ENCODE data around the gene BUD13.

BUD13 gene

DNA sequence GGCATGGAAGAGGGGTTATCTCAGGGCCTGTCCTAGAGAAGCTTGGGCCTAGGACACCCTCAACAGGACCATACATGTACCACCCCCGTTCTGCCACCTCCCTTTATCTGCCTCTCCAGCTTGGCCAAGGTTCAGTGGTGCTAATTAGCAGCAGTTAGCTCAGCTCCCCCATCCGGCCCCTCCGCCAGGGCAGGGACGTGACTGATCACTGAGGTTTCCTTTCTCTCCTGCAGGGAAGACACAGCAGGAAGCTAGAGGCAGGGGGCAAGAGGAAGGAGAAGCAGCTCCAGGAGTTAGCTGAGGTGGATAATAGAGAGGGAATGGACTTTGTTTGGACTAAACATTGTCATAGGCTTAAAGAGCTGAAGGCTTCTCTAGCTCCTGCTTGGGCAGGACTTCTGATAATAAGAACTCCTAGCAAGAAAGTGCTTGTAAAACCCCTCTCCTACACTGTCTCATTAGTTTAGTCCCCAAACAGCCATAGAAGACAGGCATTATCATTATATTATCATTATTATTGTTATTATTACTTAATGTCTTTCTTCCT, 53.8 kb downstream of the BUD13 start:
- H3K4me3 ChIP-seq (ENCODE audit: low read length in 2 of 2), result no peak overlapping the region
- H3K36me3 ChIP-seq (ENCODE audit: control insufficient read depth in 2 of 2, insufficient read depth in 2 of 2, low read length in 2 of 2), result no peaks in the 10 kb centered on the region
- H3K4me1 ChIP-seq (ENCODE audit: control insufficient read depth, insufficient read depth, low read length), result no peaks in the 10 kb centered on the region
- no peaks in the 10 kb centered on the region for H3K9me3 ChIP-seq (ENCODE audit: control insufficient read depth in 2 of 2, low read length in 2 of 2)
- H3K9ac ChIP-seq (ENCODE audit: low read length in 2 of 2), result no peak overlapping the region
- H3K27me3 ChIP-seq (ENCODE audit: control insufficient read depth in 1 of 2, insufficient read depth in 2 of 2, low read length in 2 of 2), result peaks cover 2 to 3% of the 10 kb centered on the region in 2 donors
- H3K27ac ChIP-seq (ENCODE audit: low read length), result no peak overlapping the region

DNA sequence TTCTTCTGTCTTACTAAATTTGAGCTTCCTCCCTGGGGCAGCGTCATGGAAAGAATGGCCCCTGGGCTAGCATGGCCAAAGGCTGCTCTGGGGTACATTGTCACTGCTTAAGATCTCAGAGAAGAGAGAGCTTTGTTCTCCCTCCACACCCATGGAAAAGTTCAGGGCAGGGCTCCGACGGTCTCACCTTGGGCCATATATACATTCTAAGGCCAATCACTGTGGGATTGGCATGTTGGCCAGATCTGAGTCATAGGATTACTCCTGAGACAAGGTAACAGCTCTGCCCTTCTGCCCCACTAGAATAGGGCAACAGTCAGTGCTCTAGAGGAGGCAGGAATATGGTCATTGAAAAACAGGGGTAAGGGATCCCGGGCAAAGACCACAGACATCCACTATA, 56.2 kb downstream of the BUD13 start:
- peaks cover 3 to 6% of the 10 kb centered on the region in 2 donors for H3K27me3 ChIP-seq (ENCODE audit: control insufficient read depth in 1 of 2, insufficient read depth in 2 of 2, low read length in 2 of 2)
- H3K9me3 ChIP-seq (ENCODE audit: control insufficient read depth in 2 of 2, low read length in 2 of 2), result no peaks in the 10 kb centered on the region
- no peaks in the 10 kb centered on the region for H3K4me1 ChIP-seq (ENCODE audit: control insufficient read depth, insufficient read depth, low read length)
- no peak overlapping the region for H3K4me3 ChIP-seq (ENCODE audit: low read length in 2 of 2)
- no peak overlapping the region for H3K27ac ChIP-seq (ENCODE audit: low read length)
- H3K9ac ChIP-seq (ENCODE audit: low read length in 2 of 2), result no peak overlapping the region
- H3K36me3 ChIP-seq (ENCODE audit: control insufficient read depth in 2 of 2, insufficient read depth in 2 of 2, low read length in 2 of 2), result no peaks in the 10 kb centered on the region

DNA sequence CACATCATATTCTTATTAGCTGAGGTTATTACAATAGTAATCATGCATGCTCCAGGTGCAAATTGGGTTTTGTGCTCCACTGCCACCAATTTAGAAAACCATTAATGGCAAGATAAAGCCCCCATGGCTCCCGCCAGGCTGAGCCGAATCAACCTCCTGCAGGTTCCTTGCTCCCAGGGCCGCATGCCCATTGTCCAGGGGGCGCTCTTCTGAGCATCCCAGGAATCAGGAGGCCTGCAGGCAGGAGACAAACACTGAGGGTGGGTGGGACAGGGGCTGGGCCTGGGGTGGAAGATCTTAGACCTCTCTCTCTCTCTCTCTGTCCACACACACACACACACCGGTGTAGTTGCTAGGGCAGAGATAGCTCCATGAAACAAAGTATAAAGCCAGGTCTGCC, 57.4 kb downstream of the BUD13 start:
- Histone ChIP-seq H3K9ac (ENCODE audit: low read length in 2 of 2) (no peak overlapping the region), H3K9me3 (ENCODE audit: control insufficient read depth in 2 of 2, low read length in 2 of 2) (no peaks in the 10 kb centered on the region), H3K4me1 (ENCODE audit: control insufficient read depth, insufficient read depth, low read length) (no peaks in the 10 kb centered on the region), H3K27me3 (ENCODE audit: control insufficient read depth in 1 of 2, insufficient read depth in 2 of 2, low read length in 2 of 2) (peaks cover 10 to 15% of the 10 kb centered on the region in 2 donors), H3K36me3 (ENCODE audit: control insufficient read depth in 2 of 2, insufficient read depth in 2 of 2, low read length in 2 of 2) (no peaks in the 10 kb centered on the region), H3K4me3 (ENCODE audit: low read length in 2 of 2) (no peak overlapping the region), H3K27ac (ENCODE audit: low read length) (no peak overlapping the region)

GRCh38 chr11:116714902-116715301, 57.9 kb downstream of the BUD13 start:
- Histone ChIP-seq H3K9ac (ENCODE audit: low read length in 2 of 2) (no peak overlapping the region), H3K36me3 (ENCODE audit: control insufficient read depth in 2 of 2, insufficient read depth in 2 of 2, low read length in 2 of 2) (no peaks in the 10 kb centered on the region), H3K9me3 (ENCODE audit: control insufficient read depth in 2 of 2, low read length in 2 of 2) (no peaks in the 10 kb centered on the region), H3K27me3 (ENCODE audit: control insufficient read depth in 1 of 2, insufficient read depth in 2 of 2, low read length in 2 of 2) (peaks cover 10 to 15% of the 10 kb centered on the region in 2 donors), H3K4me1 (ENCODE audit: control insufficient read depth, insufficient read depth, low read length) (no peaks in the 10 kb centered on the region), H3K27ac (ENCODE audit: low read length) (no peak overlapping the region), H3K4me3 (ENCODE audit: low read length in 2 of 2) (no peak overlapping the region)

DNA sequence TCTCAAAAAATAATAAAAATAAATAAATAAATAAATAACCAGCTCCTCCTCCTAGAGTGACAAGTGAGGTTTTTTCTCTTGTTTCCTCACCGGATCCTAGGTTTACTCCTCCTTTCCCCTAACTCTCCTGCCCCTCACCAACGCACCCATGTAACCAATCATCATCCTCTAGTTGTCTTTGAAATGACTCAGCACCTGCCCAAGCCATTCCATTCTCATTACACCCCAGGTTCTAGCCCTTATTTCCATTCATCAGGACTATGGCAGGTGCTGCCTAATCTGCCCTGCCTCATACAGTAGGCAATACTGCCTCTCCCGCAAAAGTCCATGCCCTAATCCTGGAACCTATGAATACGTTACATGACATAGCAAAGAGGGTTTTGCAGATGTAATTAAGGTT, 60.4 kb downstream of the BUD13 start:
- H3K4me3 ChIP-seq (ENCODE audit: low read length in 2 of 2), result no peak overlapping the region
- no peaks in the 10 kb centered on the region for H3K36me3 ChIP-seq (ENCODE audit: control insufficient read depth in 2 of 2, insufficient read depth in 2 of 2, low read length in 2 of 2)
- no peaks in the 10 kb centered on the region for H3K4me1 ChIP-seq (ENCODE audit: control insufficient read depth, insufficient read depth, low read length)
- H3K27ac ChIP-seq (ENCODE audit: low read length), result no peak overlapping the region
- peaks cover 16 to 23% of the 10 kb centered on the region in 2 donors for H3K27me3 ChIP-seq (ENCODE audit: control insufficient read depth in 1 of 2, insufficient read depth in 2 of 2, low read length in 2 of 2)
- H3K9me3 ChIP-seq (ENCODE audit: control insufficient read depth in 2 of 2, low read length in 2 of 2), result no peaks in the 10 kb centered on the region
- H3K9ac ChIP-seq (ENCODE audit: low read length in 2 of 2), result no peak overlapping the region

DNA sequence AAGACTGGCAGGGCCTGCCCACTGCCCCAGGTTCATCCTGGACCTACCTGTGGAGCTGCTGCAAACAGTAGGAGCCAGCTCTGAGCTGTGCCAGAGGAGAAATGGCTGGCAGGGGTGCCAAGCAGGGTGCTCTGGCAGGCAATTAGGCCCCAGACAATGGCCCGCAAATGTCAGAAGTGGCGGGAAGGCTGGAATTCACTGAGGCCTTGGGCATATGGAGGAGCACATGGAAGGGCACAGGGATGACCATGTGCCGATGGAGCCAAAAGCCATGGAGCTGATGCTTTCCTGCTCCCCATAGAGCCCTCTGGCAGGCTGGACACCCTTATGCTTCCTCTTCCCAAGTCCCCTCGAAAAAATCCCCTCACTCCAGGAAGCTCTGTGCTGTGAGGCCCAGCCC, 62.0 kb downstream of the BUD13 start:
- Histone ChIP-seq H3K4me3 (ENCODE audit: low read length in 2 of 2) (no peak overlapping the region), H3K27me3 (ENCODE audit: control insufficient read depth in 1 of 2, insufficient read depth in 2 of 2, low read length in 2 of 2) (peaks cover 20 to 23% of the 10 kb centered on the region in 2 donors), H3K27ac (ENCODE audit: low read length) (no peak overlapping the region), H3K36me3 (ENCODE audit: control insufficient read depth in 2 of 2, insufficient read depth in 2 of 2, low read length in 2 of 2) (no peaks in the 10 kb centered on the region), H3K9me3 (ENCODE audit: control insufficient read depth in 2 of 2, low read length in 2 of 2) (no peaks in the 10 kb centered on the region), H3K4me1 (ENCODE audit: control insufficient read depth, insufficient read depth, low read length) (no peaks in the 10 kb centered on the region), H3K9ac (ENCODE audit: low read length in 2 of 2) (no peak overlapping the region)

DNA sequence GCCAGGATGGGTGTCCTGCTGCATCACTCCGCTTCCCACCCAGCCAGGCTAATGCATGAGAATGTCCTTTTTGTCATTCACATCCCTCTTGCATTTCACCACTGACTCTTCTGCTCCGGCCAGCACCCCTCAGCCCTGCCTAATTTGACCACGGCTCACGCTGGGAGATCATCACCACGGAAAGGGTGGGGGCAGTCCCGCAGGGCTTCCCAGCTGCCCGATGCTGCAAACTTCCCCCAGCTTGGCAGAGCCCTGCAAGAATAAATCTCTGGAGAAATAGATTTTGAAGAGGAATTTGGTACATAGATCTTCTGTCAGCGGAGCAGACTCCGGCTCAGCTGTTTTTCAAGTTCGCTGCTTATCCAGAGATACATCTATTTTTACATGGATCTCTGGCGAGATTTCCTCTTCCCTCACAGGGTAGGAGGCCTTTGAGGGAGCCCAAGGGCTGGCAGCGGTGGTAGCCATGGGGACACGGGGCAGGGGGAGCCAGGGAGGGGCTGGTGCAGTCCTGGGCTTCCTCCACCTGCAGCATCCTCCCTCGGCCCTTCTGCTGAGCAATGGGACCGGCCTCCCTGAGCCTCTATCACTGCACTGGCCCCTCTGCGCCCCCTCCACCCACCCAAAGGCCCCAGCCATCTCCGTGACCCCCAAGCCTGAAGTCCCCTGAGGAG, 62.6 kb downstream of the BUD13 start:
- no peaks in the 10 kb centered on the region for H3K4me1 ChIP-seq (ENCODE audit: control insufficient read depth, insufficient read depth, low read length)
- peaks cover 20 to 23% of the 10 kb centered on the region in 2 donors for H3K27me3 ChIP-seq (ENCODE audit: control insufficient read depth in 1 of 2, insufficient read depth in 2 of 2, low read length in 2 of 2)
- no peaks in the 10 kb centered on the region for H3K36me3 ChIP-seq (ENCODE audit: control insufficient read depth in 2 of 2, insufficient read depth in 2 of 2, low read length in 2 of 2)
- H3K9ac ChIP-seq (ENCODE audit: low read length in 2 of 2), result no peak overlapping the region
- H3K9me3 ChIP-seq (ENCODE audit: control insufficient read depth in 2 of 2, low read length in 2 of 2), result no peaks in the 10 kb centered on the region
- no peak overlapping the region for H3K27ac ChIP-seq (ENCODE audit: low read length)
- no peak overlapping the region for H3K4me3 ChIP-seq (ENCODE audit: low read length in 2 of 2)

DNA sequence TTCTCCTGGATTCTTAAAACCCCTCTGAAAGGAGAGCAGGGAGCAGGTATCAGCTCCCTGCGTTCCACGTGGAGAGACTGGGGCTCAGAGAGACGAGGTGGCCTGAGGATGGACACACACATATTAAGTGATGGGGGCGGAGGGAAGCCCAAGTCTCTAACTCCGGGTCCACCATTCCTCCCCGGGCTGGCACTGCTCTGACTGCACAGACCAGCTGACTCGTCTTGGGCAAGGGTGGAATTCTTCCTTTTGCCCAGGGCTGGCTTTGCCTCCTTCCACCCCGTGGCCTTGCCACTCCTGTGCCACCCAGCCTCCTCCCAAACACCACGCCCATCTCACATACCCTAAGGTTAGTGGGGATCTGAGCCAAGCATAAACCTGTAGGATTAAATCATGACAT, 65.0 kb downstream of the BUD13 start:
- Histone ChIP-seq H3K4me3 (ENCODE audit: low read length in 2 of 2) (no peak overlapping the region), H3K36me3 (ENCODE audit: control insufficient read depth in 2 of 2, insufficient read depth in 2 of 2, low read length in 2 of 2) (no peaks in the 10 kb centered on the region), H3K27ac (ENCODE audit: low read length) (no peak overlapping the region), H3K27me3 (ENCODE audit: control insufficient read depth in 1 of 2, insufficient read depth in 2 of 2, low read length in 2 of 2) (peaks cover 18 to 21% of the 10 kb centered on the region in 2 donors), H3K4me1 (ENCODE audit: control insufficient read depth, insufficient read depth, low read length) (no peaks in the 10 kb centered on the region), H3K9me3 (ENCODE audit: control insufficient read depth in 2 of 2, low read length in 2 of 2) (no peaks in the 10 kb centered on the region), H3K9ac (ENCODE audit: low read length in 2 of 2) (no peak overlapping the region)

GRCh38 chr11:116707161-116707629, 65.6 kb downstream of the BUD13 start:
- Histone ChIP-seq H3K4me3 (ENCODE audit: low read length in 2 of 2) (no peak overlapping the region), H3K27ac (ENCODE audit: low read length) (no peak overlapping the region), H3K9ac (ENCODE audit: low read length in 2 of 2) (no peak overlapping the region), H3K9me3 (ENCODE audit: control insufficient read depth in 2 of 2, low read length in 2 of 2) (no peaks in the 10 kb centered on the region), H3K36me3 (ENCODE audit: control insufficient read depth in 2 of 2, insufficient read depth in 2 of 2, low read length in 2 of 2) (no peaks in the 10 kb centered on the region), H3K4me1 (ENCODE audit: control insufficient read depth, insufficient read depth, low read length) (no peaks in the 10 kb centered on the region), H3K27me3 (ENCODE audit: control insufficient read depth in 1 of 2, insufficient read depth in 2 of 2, low read length in 2 of 2) (peaks cover 18 to 19% of the 10 kb centered on the region in 2 donors)

GRCh38 chr11:116703421-116703820, 69.4 kb downstream of the BUD13 start:
- Histone ChIP-seq H3K4me1 (ENCODE audit: control insufficient read depth, insufficient read depth, low read length) (no peaks in the 10 kb centered on the region), H3K9ac (ENCODE audit: low read length in 2 of 2) (no peak overlapping the region), H3K9me3 (ENCODE audit: control insufficient read depth in 2 of 2, low read length in 2 of 2) (no peaks in the 10 kb centered on the region), H3K4me3 (ENCODE audit: low read length in 2 of 2) (no peak overlapping the region), H3K27me3 (ENCODE audit: control insufficient read depth in 1 of 2, insufficient read depth in 2 of 2, low read length in 2 of 2) (peaks cover 4 to 5% of the 10 kb centered on the region in 2 donors), H3K36me3 (ENCODE audit: control insufficient read depth in 2 of 2, insufficient read depth in 2 of 2, low read length in 2 of 2) (no peaks in the 10 kb centered on the region), H3K27ac (ENCODE audit: low read length) (no peak overlapping the region)

- Histone ChIP-seq H3K4me3 (ENCODE audit: low read length in 2 of 2) (no peak overlapping the region), H3K36me3 (ENCODE audit: control insufficient read depth in 2 of 2, insufficient read depth in 2 of 2, low read length in 2 of 2) (no peaks in the 10 kb centered on the region), H3K9ac (ENCODE audit: low read length in 2 of 2) (no peak overlapping the region), H3K4me1 (ENCODE audit: control insufficient read depth, insufficient read depth, low read length) (no peaks in the 10 kb centered on the region), H3K27ac (ENCODE audit: low read length) (no peak overlapping the region), H3K27me3 (ENCODE audit: control insufficient read depth in 1 of 2, insufficient read depth in 2 of 2, low read length in 2 of 2) (peaks cover 4 to 5% of the 10 kb centered on the region in 2 donors), H3K9me3 (ENCODE audit: control insufficient read depth in 2 of 2, low read length in 2 of 2) (no peaks in the 10 kb centered on the region)
Observed at GRCh38 chr11:116702772-116703385, 69.9 kb downstream of the BUD13 start.
